ENCODE data around the gene TFE3.

- TF ChIP-seq RARB (CRISPR knock-in tag; IDR thresholded peaks at IDR 0.05) (no peak), PATZ1 (CRISPR knock-in tag; IDR thresholded peaks at IDR 0.05; ENCODE audit: borderline replicate concordance) (no peak), PPARA (CRISPR knock-in tag; IDR thresholded peaks at IDR 0.05; ENCODE audit: borderline replicate concordance) (no peak), ZNF70 (CRISPR knock-in tag; IDR thresholded peaks at IDR 0.05) (no peak), CSRNP3 (CRISPR knock-in tag; IDR thresholded peaks at IDR 0.05) (no peak), ZFP3 (CRISPR knock-in tag; IDR thresholded peaks at IDR 0.05) (no peak), CREB5 (CRISPR knock-in tag; IDR thresholded peaks at IDR 0.05; ENCODE audit: low read depth) (no peak), TOX (CRISPR knock-in tag; IDR thresholded peaks at IDR 0.05; ENCODE audit: borderline replicate concordance) (no peak), ARNTL (CRISPR knock-in tag; IDR thresholded peaks at IDR 0.05; ENCODE audit: borderline replicate concordance, low read depth) (no peak)
Measured at GRCh38 chrX:48999030-48999429, 44.1 kb downstream of the TFE3 start.

All from SK-N-SH treated with all-trans-retinoic acid at 6 μM for 48 hours (cell line).